Gastrocnemius medialis (tissue), 4 donors: Measurements from ENCODE around the gene CA9.
A peak's percentile ranks its signal among the peaks of the same experiment; 100 is the strongest.

Source experiments
- POLR2A ChIP-seq, 2 donors: fragments of 450-650 bp; IDR thresholded peaks; one replicate each; pipeline ENCODE4 v1.6.1; 2017; ENCODE audit warnings: antibody characterized with exemption in 2 of 2, mild to moderate bottlenecking in 2 of 2, moderate library complexity in 2 of 2
- TF ChIP-seq, protein P1 (sequence below), 5 experiments: fragments of 450-650 bp in 3 of 5; fragments of 200-600 bp in 2 of 5; sonication (generic) in 2 of 5; IDR thresholded peaks in 4 of 5; conservative IDR thresholded peaks in 1 of 5; 1 replicate in 4 of 5; 2 replicates in 1 of 5; pipeline ENCODE4 v1.5.1; 2016 to 2019; ENCODE audit warnings: antibody characterized with exemption in 5 of 5, mild to moderate bottlenecking in 3 of 5, moderate library complexity in 3 of 5

DNA sequence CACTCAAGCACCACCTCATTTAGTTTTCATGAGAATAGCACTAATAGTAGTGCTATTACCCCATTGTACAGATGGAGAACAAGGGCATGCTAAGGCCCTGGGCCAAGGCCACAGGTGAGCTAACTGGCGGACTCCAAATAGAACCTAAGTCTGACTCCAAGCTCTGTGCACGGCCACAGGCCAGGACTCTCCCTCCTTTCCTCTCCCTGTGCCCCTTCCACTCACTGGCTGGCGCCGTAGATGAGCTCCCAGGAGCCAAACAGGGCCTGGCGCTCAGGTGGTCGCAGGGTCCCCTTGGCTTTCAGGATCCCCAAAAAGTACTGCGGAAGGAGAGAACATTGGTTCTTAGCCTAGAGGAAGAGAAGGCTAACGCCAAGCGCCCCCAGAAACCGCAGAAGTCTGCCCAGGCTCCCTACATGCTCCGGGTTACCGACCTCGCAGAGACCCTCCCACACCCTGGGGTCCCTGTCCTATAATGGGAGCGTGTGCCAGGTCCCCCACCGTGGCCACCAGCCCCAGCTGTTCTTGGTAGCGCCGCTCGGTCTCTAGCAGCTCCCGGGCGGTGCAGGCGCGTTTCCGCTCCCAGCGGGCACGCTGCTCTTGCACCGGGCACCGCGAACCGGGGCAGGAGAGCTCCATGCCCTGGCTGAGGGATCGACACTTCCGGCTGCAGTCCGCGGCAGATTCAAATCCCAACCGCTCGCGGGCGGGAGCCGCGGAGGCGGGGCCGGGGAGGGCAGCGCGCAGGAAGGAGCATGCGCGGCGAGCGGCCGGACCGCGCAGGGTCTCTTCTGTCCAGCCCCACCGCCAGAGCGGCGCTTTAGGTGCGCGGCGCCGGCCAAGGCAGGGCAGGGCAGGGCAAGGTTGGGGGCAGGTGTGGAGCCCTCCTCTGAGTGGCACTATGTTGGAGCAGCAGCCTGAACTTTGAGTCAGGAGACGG is 8.9 kb upstream of the CA9 start, which contains the start of gene ARHGEF39:
- TF ChIP-seq, protein P1, sequence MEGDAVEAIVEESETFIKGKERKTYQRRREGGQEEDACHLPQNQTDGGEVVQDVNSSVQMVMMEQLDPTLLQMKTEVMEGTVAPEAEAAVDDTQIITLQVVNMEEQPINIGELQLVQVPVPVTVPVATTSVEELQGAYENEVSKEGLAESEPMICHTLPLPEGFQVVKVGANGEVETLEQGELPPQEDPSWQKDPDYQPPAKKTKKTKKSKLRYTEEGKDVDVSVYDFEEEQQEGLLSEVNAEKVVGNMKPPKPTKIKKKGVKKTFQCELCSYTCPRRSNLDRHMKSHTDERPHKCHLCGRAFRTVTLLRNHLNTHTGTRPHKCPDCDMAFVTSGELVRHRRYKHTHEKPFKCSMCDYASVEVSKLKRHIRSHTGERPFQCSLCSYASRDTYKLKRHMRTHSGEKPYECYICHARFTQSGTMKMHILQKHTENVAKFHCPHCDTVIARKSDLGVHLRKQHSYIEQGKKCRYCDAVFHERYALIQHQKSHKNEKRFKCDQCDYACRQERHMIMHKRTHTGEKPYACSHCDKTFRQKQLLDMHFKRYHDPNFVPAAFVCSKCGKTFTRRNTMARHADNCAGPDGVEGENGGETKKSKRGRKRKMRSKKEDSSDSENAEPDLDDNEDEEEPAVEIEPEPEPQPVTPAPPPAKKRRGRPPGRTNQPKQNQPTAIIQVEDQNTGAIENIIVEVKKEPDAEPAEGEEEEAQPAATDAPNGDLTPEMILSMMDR (IDR thresholded peaks at IDR 0.05 in 4 of 5, conservative IDR thresholded peaks at IDR 0.05 in 1 of 5): no peak
- TF ChIP-seq POLR2A (IDR thresholded peaks at IDR 0.05): peak; percentile 15 to 43
